ENCODE data around the gene PNLDC1.
"Not testable (repeated sequence)": the region's sequence is repeated elsewhere in the genome, so short reads cannot be mapped to it uniquely, and the experiment has no call there.

Gene PNLDC1

DNA sequence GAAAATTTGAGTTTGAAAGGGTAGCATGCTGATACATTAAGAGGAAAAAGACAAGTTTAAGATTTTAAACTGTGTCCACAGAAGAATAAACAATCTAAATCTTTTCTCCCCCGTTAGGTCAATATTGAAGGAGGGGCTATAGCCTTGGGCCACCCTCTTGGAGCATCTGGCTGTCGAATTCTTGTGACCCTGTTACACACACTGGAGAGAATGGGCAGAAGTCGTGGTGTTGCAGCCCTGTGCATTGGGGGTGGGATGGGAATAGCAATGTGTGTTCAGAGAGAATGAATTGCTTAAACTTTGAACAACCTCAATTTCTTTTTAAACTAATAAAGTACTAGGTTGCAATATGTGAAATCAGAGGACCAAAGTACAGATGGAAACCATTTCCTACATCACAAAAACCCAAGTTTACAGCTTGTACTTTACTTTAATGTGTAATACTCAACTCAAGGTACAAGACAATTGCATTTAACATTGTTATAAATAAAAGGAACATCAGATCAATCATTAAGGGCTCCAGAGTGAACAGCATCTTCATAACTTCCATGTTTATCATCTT lies 21.5 kb upstream of the PNLDC1 start:
- no peak for DNase-seq (ENCODE audit: low read depth in 2 of 2, low spot score in 1 of 2)

DNA sequence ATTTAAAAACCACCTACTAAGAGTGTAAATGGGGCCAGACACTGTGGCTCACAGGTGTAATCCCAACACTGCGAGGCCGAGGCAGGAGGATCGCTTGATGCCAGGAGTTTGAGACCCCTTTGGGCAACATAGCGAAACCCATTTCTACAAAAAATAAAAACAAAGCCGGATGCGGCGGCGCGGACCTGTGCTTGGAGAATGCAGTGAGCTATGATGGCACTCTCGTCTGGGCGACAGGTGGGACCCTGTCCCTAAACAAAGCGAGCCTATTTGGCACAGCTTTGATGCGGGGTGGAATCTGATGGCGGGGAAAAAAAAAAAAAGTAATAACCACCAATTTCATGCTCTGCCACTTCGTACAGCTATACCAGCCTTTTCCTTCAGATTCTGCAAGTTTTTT lies 11.8 kb upstream of the PNLDC1 start:
- DNase-seq (ENCODE audit: low read depth in 2 of 2, low spot score in 1 of 2), result no peak

DNA sequence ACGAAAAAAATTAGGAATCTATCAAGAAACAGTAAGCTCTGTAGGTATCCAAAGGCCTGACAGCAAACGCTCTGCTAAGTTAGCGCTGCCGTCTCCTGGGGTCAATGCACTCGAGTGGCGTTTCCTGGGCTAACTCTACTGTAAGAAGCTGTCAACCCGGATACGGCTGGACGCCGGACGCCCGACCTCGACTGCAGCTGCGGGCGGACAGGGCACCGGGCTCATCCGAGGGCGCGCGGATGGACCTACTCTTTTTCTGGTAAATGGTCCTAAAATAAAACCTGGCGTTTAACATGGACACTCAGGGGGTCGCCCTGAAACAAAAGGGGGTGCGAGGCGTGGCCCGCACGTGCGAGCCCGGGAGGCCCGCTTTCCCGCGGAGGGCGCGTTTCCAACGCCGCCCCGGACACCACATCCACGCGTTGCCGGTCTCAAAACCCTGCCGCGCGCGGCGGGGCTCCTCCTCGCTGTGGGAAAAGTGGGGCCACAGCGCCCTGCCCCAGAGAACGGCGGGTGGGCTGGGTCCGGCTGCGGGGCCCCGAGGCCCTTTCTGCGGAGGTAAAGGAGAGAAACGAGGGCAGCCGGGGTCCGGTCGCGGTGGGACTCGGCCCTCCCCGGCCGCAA lies 11.2 kb upstream of the PNLDC1 start:
- no peak for DNase-seq (ENCODE audit: low read depth in 2 of 2, low spot score in 1 of 2)

DNA sequence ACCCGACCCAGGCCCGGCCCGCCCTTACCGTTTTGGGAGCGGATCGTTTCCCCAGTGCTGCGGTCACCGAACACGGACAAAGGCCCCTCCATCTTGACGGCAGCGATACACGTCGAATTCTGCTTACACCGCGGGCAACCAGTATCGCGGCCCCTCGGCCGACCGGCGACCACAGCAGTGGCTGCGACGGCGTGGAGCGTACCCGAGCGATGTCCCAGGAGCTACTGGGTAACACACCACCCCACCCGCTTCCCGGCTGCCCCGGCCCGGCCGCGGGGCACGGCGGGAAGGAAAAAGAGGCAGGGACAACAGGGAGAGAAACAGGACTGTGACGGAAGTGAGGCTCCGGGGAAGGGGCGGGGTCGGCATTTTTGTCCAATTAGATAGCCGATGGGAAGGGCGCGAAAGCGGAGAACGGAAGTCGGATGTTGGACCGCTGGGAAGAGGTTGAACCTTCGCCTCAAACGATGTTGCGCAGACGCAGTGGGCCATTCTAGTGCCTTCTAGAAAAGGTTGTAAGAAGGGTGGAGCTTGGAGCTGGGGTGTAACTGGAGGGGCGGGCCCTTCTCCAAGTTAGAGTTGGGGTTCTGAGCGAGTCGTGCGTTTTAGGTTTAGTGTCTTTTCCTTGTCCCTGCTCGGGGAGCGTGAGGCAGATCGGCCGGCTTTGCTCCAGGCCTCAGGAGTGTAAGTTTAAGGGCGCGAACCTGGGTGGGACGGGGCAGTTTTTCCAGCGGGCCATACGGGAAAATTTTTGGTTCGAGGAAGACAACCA lies 10.5 kb upstream of the PNLDC1 start, which contains the start of gene TCP1:
TCP1 (minus strand) TSS at position 226 of the 772 bp plus-strand sequence; CDS start at position 92, 134 bp downstream.
- peak; percentile 99 to 100 for DNase-seq (ENCODE audit: low read depth in 2 of 2, low spot score in 1 of 2)

DNA sequence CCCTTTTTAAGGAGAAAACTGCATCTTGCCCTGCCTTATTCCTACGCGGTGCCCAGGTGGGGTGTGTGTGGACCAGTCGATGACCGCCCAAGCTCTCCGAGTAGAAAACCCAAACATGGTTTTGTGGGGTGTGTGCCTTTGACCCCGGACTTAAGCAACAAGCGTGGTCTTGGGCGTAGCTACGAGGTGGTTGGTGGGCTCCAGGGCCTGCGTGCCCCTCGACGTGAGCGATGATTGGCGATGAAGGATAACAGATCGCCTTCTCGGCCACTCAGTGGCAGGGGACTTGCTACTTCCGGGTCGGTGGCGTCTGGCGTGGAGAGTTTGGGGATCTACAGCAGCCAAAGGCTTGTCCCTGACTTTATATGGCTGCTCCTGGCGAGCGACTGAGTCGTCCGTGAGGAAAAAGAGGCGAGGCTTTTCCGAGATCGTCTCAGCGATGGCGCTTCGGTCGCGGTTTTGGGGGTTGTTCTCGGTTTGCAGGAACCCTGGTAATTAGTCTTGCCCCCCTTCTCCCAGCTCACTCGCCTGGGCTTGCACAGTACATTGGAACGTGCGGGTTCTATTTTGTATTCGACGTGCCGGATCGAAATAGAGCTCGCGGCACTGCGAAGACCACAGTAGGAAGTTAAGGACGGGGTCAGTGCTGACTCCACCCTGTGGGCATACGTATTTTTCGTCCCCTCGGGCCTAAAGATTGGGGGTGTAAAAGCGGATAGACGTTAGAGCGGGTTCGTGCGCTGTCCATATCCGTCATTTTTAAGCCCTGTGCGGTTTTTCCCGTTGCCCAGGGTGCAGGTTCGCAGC lies 9.7 kb upstream of the PNLDC1 start, which contains the start of gene MRPL18:
MRPL18 (plus strand) TSS at position 319 of the 807 bp plus-strand sequence; CDS start at position 440, 121 bp downstream.
- DNase-seq (ENCODE audit: low read depth in 2 of 2, low spot score in 1 of 2), result peak; percentile 69 to 83

DNA sequence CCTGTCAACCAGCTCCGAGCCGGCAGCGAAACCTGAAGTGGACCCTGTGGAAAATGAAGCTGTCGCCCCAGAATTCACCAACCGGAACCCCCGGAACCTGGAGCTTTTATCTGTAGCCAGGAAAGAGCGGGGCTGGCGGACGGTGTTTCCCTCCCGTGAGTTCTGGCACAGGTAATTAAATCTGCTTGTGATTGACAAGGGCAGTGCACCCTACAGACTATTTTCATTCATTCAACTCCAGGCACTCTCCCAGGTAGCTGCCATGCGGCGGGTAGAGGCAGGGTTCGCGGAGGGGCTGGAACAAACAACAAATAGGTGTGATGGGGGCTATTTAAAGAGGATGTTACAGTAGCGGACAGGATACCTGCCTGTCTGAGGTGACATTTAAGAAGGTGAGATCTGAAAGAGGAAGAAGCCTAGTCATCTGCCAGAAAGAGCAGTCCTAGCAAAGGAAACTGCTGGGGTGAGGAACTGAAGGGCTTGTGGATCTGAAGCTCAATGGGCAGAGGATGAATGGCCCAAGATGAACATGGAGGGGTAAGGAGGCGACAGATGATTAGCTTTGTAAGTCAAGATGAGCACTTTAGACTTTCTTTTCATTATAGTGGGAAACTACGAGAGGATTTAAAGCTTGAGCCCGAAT lies 9.0 kb upstream of the PNLDC1 start:
- DNase-seq (ENCODE audit: low read depth in 2 of 2, low spot score in 1 of 2), result peak in 1 of 2 donors; percentile 2

DNA sequence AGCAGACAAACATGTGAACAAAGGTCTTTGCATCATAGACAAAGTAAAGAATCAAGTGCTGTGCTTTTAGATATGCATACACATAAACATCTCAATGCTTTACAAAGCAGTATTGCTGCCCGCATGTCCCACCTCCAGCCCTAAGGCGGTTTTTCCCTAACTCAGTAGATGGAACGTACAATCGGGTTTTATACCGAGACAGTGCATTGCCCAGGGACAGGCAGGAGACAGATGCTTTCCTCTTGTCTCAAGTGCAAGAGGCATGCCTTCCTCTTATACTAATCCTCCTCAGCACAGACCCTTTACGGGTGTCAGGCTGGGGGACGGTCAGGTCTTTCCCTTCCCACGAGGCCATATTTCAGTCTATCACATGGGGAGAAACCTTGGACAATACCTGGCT lies 5.1 kb upstream of the PNLDC1 start:
- DNase-seq (ENCODE audit: low read depth in 2 of 2, low spot score in 1 of 2), result not testable (repeated sequence)

DNA sequence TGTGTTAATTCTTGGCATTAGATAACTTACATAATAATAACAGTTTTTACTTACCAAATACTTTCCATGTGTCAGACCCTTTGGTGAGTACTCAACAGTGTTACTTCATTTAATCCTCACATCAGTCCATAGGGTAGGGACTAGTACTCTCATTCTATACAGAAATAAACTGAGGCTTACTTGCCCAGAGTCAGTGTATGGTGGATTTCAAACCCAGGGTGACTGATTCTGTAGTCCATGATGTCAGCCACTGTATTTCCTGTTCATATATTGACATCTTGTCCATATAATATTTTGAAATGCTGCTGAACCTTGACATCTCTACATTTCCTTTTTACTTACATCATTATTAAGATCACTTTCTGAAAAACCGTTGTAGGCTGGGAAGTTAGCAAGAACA lies 2.5 kb upstream of the PNLDC1 start:
- DNase-seq (ENCODE audit: low read depth in 2 of 2, low spot score in 1 of 2), result no peak

DNA sequence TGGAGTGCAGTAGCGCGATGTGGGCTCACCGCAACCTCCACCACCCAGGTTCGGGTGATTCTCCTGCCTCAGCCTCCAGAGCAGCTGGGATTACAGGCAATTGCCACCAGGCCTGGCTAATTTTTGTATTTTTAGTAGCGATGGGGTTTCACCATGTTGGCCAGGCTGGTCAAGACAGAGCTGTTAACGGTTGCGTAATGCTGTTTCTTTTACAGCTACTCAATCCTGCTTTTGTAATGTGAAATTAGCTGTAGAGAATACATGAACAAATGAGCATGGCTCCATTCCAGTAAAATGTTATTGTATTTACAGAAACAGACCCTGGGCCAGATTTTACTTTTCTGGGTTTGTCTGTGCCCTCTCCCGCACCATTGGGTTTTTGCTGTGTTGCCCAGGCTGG lies 1.9 kb downstream of the PNLDC1 start:
- DNase-seq (ENCODE audit: low read depth in 2 of 2, low spot score in 1 of 2), result no peak

DNA sequence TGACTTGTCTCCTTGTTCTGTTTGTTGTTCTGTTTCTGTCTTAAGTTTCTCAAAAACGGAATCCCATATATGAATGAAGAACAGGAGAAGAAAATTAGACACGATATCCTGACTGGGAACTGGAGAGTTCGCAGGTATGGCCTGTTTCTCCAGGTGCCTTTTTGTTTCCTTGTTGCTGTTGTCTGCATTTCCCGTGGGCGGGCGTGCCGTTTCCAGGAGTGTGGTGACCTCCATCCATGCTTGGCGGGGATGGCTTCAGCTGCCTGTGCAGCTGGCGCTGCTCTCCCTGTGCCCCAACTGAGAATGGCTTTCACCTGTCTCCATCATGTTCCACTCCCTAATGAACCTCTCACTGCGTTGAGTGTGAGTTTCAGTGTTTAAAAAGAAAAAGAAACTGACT lies 4.4 kb downstream of the PNLDC1 start:
- no peak for DNase-seq (ENCODE audit: low read depth in 2 of 2, low spot score in 1 of 2)

DNA sequence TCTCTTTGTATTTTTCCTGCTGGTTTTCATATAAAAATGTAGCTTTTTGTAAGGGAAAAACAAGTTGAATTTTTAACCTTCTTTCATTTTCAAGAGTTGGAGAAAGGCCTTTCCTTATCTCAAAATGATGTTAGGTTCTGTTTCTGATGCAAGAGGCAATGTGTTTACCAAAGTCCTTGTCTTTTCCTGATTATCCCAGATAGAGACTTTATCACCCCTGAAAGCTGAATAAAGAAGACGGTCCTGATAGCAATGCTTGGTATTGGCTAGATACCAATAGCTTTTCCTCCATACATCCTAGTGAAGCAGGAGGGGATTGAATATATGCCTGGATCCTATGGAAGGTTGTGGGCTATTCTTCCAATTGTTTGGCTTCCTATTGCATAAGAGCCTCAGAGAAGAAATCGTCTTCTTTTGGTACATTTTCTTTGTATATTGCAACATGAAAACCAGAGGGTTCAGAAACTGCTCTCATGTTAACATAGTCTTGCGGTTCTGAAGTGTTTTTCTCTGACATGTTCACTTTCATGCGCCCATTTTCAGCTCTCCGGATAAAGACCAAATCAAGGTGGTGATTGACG lies 5.5 kb downstream of the PNLDC1 start:
- DNase-seq (ENCODE audit: low read depth in 2 of 2, low spot score in 1 of 2), result no peak

DNA sequence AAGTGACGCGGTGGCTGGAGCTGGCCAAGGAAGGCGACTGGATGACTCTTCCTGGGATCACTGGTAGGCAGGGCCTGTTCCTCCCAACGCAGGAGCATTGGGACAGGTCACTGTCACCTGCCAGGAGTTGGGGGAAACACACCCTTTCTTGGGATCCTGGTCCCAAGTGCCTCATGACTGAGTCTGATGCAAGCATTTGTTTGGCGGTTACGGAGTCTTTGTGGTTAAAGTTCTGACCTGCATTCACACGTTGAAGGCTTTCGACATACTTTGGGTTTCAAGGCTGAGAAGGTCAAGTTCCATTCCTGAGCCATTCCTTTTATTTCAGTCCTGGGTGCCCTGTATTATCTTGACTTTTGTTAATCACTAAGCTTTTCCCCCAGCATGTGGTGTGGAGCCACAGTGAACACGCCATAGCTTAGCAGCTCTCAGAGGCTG lies 6.0 kb downstream of the PNLDC1 start:
- no peak for DNase-seq (ENCODE audit: low read depth in 2 of 2, low spot score in 1 of 2)

DNA sequence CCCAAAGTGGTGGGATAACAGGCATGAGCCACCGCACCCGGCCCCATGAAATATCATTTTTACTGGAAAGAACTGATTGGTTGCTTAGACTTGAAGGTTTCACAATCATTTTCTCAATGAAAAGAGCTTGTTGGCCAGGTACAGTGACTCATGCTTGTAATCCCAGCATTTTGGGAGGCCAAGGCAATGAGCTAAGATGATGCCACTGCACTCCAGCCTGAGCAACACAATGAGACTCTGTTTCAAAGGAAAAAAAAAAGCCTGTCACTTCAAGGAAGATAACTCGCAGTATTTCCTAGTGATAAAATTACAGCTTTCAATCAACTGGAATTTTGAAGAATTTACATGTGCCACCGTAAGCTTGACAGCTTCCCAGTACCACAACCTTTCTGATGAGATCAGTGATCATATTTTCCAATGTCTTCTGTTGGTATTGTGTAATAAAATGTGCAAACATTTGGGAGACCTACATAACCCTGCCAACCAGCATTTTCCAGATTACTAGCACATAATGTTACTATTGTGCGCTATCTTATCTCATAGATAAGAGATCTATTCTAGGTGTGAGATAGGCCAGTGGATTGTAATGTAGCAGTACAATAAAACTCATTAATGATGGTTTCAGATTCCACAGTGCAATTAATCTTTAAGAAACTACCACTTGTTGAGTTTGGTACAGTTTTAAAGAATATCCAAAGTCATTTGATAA lies 7.2 kb downstream of the PNLDC1 start:
- no peak for DNase-seq (ENCODE audit: low read depth in 2 of 2, low spot score in 1 of 2)

DNA sequence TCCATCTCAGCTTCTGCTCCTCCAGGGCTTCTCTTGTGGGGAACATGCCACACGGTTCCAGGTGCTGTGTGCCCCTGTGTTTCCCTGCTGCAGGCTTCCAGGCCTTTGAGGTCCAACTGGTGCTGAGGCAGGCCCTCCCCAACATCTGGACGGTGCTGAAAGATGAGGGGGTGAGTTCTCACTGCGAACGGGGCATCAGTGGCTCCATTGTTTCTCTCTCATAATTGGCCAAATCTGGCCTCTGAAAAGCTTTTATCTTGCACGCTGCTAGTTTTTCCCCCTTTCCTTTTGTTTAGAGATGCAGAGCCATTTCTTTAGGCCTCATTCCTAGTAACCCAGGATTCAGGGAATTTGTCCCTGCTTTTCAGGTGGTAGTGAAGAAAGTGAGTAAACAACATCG lies 8.6 kb downstream of the PNLDC1 start:
- no peak for DNase-seq (ENCODE audit: low read depth in 2 of 2, low spot score in 1 of 2)

DNA sequence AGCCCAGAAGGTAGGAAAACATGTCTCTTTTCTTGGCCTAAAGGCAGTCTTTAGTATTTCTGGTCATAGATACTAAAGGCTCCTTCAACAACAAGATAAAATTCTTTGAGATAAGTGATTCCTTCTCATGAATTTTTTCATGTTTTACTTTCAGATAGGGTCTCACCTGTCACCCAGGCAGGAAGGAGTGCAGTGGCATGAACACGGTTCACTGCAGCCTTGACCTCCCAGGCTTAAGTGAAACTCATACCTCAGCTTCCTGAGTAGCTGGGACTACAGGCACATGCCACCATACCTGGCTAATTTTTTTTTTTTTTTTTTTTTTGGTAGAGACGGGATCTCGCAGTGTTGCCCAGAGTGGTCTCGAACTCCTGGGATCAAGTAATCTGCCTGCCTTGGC lies 9.1 kb downstream of the PNLDC1 start:
- DNase-seq (ENCODE audit: low read depth in 2 of 2, low spot score in 1 of 2), result no peak

DNA sequence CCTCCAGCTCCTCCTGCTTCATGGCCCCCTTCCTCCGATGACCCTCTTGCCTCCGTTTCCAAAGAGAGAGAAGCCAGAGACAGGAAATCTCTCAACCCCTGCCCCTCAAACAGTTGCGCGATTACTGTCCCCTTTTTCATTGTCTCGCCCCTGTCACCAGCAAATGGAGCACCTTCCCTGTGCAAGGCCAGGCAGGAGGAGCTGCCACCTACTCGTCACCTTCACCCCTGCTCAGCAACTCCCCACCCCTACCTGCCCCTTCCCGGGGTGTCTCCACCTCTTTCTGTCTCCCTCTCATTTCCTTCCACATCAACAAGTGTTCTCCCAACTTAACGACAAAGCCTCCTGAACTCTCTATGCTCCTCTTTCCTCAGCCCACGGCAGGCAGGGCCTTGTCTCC lies 13.7 kb downstream of the PNLDC1 start:
- no peak for DNase-seq (ENCODE audit: low read depth in 2 of 2, low spot score in 1 of 2)

DNA sequence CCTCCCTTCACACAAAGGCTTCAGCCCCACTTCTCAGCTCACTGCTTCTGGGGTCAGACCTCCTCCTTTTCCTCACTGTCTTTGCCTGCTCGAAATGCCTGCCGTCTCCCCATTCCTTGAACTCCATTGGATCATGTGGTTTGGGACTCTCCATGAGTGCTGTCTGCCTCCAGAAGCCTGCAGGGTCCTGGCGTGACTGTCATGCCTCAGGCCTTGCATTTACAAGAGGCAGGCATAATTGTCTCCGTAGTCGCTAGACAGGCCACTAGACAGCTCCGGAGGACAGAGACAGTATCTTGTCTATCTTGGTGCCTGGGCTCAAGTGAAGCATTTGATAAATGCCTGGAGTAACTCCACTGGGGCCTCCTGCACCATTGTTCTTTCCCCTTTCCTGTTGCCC lies 15.3 kb downstream of the PNLDC1 start:
- no peak for DNase-seq (ENCODE audit: low read depth in 2 of 2, low spot score in 1 of 2)

DNA sequence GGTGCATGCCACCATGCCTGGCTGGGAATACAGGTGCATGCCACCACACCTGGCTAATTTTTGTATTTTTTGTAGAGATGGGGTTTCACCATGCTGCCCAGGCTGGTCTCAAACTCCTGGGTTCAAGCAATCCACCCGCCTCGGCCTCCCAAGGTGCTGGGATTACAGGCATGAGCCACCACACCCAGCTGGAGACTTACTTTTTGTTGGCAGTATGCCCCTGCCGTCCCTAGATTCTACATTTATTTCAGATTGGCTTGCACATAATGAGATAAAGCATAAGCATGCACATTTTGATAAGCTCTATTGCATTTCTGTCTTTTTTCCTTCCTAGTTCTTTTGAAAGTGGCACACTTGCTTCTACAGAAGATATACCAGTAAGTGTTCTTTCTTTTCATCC lies 16.7 kb downstream of the PNLDC1 start:
- not testable (repeated sequence) for DNase-seq (ENCODE audit: low read depth in 2 of 2, low spot score in 1 of 2)

DNA sequence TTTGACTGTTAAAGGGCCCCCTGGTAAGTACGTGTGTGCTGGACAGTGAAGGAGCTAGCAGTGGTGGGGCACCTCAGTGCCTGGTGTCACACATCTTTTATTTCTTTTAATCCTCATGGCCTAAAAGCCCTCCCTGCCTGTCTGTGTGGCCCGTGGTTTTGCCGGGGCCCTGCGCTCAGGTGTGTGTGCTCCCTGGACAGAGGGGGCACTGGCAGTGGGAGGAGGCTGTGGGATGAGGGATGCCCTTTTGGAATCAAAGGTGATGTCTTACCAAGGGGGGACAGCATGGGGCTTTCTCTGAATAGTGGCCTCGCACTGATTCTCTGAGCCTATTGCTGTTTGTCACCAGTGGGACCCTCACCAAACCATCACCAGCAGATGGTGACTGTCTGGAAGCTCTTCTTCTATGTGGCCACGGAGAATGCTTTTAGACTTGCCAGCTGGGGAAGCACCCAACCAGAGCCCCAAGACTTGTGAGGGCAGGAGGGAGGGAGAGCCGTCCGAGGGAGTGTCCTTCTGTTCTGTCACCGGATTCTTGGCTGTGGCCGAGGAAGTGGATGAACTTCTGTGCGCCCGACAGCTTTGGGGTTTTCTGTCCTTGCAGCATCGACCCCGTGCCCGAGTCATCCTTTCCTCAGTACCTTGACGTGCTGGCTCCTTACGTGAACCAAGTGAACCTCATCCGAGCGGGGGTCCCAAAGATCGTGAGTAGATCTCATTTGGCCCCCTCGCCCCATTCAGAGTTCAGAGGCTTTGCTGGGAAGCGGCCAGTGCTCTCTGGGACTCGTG lies 18.1 kb downstream of the PNLDC1 start:
- DNase-seq (ENCODE audit: low read depth in 2 of 2, low spot score in 1 of 2), result no peak
